ENCODE data around the gene SPRING1.

- no peak for TF ChIP-seq POLR2A (IDR thresholded peaks at IDR 0.05)
- TF ChIP-seq, protein P1, sequence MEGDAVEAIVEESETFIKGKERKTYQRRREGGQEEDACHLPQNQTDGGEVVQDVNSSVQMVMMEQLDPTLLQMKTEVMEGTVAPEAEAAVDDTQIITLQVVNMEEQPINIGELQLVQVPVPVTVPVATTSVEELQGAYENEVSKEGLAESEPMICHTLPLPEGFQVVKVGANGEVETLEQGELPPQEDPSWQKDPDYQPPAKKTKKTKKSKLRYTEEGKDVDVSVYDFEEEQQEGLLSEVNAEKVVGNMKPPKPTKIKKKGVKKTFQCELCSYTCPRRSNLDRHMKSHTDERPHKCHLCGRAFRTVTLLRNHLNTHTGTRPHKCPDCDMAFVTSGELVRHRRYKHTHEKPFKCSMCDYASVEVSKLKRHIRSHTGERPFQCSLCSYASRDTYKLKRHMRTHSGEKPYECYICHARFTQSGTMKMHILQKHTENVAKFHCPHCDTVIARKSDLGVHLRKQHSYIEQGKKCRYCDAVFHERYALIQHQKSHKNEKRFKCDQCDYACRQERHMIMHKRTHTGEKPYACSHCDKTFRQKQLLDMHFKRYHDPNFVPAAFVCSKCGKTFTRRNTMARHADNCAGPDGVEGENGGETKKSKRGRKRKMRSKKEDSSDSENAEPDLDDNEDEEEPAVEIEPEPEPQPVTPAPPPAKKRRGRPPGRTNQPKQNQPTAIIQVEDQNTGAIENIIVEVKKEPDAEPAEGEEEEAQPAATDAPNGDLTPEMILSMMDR (IDR thresholded peaks at IDR 0.05), result no peak
Observed at GRCh38 chr12:116736962-116737773, 701 bp downstream of the SPRING1 start.
